BJ (cell line): ENCODE measurements around the gene GID4. TPM values are rescaled to one million over a fixed set of nuclear protein-coding genes. Genes with fewer than 3 reads are reported as not detected.

Experiments
- CTCF ChIA-PET: fragments of 350-600 bp; formaldehyde crosslinking; extraction: SDS; loops from one replicate; lab custom pipeline; 2021; ENCODE audit warnings: antibody characterized with exemption, inconsistent platforms; lab: Yijun Ruan, JAX
- POLR2A ChIA-PET: fragments of 300-600 bp; sonication (Branson Sonifier 250); formaldehyde crosslinking; extraction: SDS; loops from one replicate; lab custom pipeline; 2021; ENCODE audit warnings: antibody characterized with exemption; lab: Charles Lee
- DNase-seq: peaks from one replicate; pipeline ENCODE4 v3.0.0-alpha.2; 2011; ENCODE audit warnings: low read depth
- H3K27me3 ChIP-seq: 2 replicates; pipeline ENCODE4 v1.6.0; 2011; ENCODE audit warnings: low read length; ENCODE audit not compliant: control insufficient read depth, insufficient read depth
- H3K36me3 ChIP-seq: 2 replicates; pipeline ENCODE4 v1.5.1; 2011; ENCODE audit warnings: low read length; ENCODE audit not compliant: control insufficient read depth, insufficient read depth
- H3K4me3 ChIP-seq: 2 replicates; pipeline ENCODE4 v1.5.1; 2011; ENCODE audit warnings: low read depth, mild to moderate bottlenecking, control low read depth, low read length
- CTCF ChIP-seq: IDR thresholded peaks from 2 replicates; pipeline ENCODE4 v1.5.1; 2011; ENCODE audit warnings: low read depth, mild to moderate bottlenecking, control low read depth, inconsistent platforms, low read length, moderate library complexity; ENCODE audit not compliant: insufficient read depth
- polyA plus RNA-seq: library from polyadenylated mRNA; depleted of rRNA; stranded (reverse); fragments of >200 nt; gene quantifications from 2 replicates; pipeline ENCODE4 v1.2.3, GENCODE V29; 2011

The GID4 gene
- polyA plus RNA-seq, 1 experiment, result 6.9 TPM

- Histone ChIP-seq H3K36me3 (peaks cover 25% of the 10 kb centered on the region), H3K4me3 (no peak overlapping the region), H3K27me3 (no peaks in the 10 kb centered on the region)
- CTCF ChIA-PET, result no interaction called here
- DNase-seq, result no peak
- POLR2A ChIA-PET, result no interaction called here
- peak; percentile 52 for TF ChIP-seq CTCF
Measured at GRCh38 chr17:18093616-18094408, 54.6 kb downstream of the GID4 start.

GRCh38 chr17:18094409-18094807 is 55.2 kb downstream of the GID4 start:
- no peak for DNase-seq
- Histone ChIP-seq H3K4me3 (no peak overlapping the region), H3K36me3 (peaks cover 25% of the 10 kb centered on the region), H3K27me3 (no peaks in the 10 kb centered on the region)
- no peak for TF ChIP-seq CTCF
- CTCF ChIA-PET, result no interaction called here
- POLR2A ChIA-PET, result no interaction called here

DNA sequence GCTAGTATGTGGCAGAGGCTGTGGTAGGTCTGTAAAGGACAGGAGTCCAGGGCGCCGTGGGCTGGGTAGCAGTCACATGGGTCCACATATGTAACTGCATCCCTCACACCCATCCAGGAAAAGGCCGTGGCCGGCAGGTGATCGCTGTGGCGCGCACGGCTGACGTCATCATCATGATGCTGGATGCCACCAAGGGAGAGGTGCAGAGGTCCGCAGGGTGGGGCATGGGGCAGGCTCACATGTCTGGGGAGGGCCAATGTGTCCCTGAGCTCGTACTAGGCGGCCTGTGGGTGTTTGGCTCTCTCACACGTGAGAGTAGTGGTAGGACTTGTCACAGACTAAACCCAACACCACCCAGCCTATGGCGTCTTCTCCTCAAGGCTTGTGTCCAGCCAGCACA is 60.3 kb downstream of the GID4 start:
- CTCF ChIA-PET, result interaction anchor here (0.5 kb wide), 1 partner anchor 42 kb away, joined by 3 read pairs; no protein-coding TSS in a partner anchor
- Histone ChIP-seq H3K4me3 (no peak overlapping the region), H3K27me3 (no peaks in the 10 kb centered on the region), H3K36me3 (peaks cover 32% of the 10 kb centered on the region)
- DNase-seq, result no peak
- no peak for TF ChIP-seq CTCF
- POLR2A ChIA-PET, result no interaction called here

- no peak for DNase-seq
- peaks cover 35% of the 10 kb centered on the region for H3K36me3 ChIP-seq
- no peak for TF ChIP-seq CTCF
- CTCF ChIA-PET, result interaction anchor here (1.3 kb wide), 1 partner anchor 40 kb away, joined by 5 read pairs; no protein-coding TSS in a partner anchor
- H3K27me3 ChIP-seq, result no peaks in the 10 kb centered on the region
- no peak overlapping the region for H3K4me3 ChIP-seq
- POLR2A ChIA-PET, result no interaction called here
Measured at GRCh38 chr17:18100616-18101015, 61.4 kb downstream of the GID4 start.

- DNase-seq, result no peak
- no peaks in the 10 kb centered on the region for H3K27me3 ChIP-seq
- no peak overlapping the region for H3K4me3 ChIP-seq
- POLR2A ChIA-PET, result no interaction called here
- CTCF ChIA-PET, result no interaction called here
- no peak for TF ChIP-seq CTCF
- peaks cover 34% of the 10 kb centered on the region for H3K36me3 ChIP-seq
Measured at GRCh38 chr17:18101828-18102227, 62.6 kb downstream of the GID4 start.
